ENCODE measurements around the gene PLA2G2E.

PLA2G2E gene, protein sequence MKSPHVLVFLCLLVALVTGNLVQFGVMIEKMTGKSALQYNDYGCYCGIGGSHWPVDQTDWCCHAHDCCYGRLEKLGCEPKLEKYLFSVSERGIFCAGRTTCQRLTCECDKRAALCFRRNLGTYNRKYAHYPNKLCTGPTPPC

DNA sequence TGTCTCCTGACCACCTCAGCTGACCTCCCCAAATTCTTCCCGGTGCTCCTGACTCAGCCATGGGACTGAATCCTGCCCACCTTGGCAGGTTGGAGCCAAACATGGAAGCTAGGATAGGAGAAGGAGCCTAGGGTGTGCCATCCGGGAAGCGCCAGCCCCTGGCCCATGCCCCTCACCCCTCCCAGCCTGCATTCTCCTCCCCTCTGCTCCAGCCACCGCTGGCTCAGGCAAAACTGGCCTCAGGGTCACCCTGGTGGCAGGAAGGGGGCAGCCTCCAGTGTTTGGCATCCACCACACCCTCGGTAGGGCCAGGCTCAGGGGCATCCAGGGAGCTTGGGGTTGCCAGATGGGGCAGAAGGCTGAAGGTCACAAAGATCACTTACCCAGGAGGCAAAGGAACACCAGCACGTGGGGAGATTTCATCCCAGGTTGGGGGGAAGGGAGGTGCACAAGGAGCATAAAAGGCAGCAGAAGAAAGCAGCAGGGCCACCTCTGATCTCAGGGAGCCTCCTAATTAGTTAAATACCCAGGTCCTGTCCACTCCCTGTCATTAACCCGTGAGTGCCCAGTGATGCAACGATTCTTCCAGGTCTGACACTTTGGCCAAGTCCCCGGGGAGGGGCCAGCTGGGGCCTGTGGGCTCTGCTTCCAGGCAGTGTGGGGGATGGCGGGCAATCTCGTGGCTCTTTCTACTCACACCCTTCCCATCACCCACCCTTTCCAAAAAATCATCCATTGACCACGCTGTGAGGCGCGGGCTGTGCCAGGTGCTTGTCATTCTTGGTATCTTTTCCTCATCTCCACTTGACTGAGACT is at the start of gene PLA2G2E:
Gene PLA2G2E (minus strand): TSS at position 481 of the 816 bp plus-strand sequence. CDS start 58 bp downstream, at position 423.
- Mint-ChIP-seq H3K36me3 (no peaks in the 10 kb centered on the region), H3K27me3 (peaks cover 7% of the 10 kb centered on the region), H3K4me1 (no peaks in the 10 kb centered on the region), H3K4me3 (no peak within 1 kb of the TSS), H3K27ac (no peak within 1 kb of the TSS), H3K9me3 (no peaks in the 10 kb centered on the region)
- ATAC-seq (ENCODE audit: low read depth) (no peak), DNase-seq (ENCODE audit: low spot score in 2 of 2) (no peak)

DNA sequence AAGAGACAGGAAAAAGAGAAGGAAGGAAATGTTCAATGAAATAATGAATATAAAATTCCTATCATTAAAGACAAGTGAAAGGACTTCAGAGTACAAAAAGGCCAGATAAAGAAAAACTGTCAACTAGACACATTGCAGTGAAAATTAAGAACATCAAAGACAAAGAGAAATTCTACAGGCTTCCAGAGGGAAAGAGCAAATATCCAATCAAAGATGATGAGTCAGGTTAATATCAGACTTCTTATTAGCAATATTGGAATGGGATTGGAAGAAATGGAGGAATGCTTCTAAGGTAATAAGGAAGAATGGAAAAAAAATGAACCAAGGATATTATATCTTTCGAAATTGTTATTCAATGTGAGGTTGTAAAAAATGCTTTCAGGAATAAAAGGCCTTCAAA is 48.2 kb upstream of the PLA2G2E start:
- no peaks in the 10 kb centered on the region for H3K36me3 Mint-ChIP-seq
- ATAC-seq (ENCODE audit: low read depth) (no peak), DNase-seq (ENCODE audit: low spot score in 2 of 2) (no peak)
- no peak overlapping the region for H3K4me3 Mint-ChIP-seq
- no peaks in the 10 kb centered on the region for H3K9me3 Mint-ChIP-seq
- peaks cover 12% of the 10 kb centered on the region for H3K27me3 Mint-ChIP-seq
- H3K27ac Mint-ChIP-seq = no peak overlapping the region
- H3K4me1 Mint-ChIP-seq = no peaks in the 10 kb centered on the region

DNA sequence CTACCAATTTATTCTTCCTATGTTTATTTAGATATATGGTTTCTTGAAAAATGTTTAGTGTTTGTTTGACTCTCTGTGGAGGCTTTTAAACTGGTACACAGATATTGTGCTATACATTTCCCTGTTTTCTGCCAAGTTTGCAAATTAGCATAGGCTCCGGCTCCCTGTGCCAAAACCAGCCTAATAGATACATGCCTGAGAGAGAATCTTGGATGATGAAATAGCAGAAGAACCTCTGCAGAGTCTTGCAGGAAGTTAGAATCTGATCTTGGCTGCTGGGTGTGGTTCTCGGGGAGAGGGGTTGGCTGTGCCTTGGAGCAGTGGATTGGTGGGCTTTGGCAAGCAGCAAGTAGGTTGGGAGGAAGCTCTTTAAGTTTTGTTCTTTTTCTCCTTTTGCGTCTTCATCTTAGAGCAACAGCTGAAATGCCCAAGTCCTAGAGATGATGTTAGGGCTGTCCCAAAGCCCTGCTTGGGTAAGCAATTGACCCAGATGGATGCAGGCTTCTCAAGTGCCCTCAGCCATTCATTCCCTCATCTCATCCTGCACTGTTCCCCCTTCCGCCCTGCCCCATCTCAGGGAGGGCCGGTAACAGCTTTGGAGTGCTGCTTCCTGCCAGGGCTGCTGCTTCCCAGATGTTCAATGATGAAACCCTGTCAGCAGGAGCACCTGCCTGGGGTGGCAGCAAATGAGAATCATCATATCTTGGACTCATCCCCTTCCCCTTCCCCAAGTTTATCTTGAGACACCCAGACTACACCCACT is 46.7 kb upstream of the PLA2G2E start:
- DNase-seq (ENCODE audit: low spot score in 2 of 2) = no peak
- H3K27me3 Mint-ChIP-seq = peaks cover 15% of the 10 kb centered on the region
- ATAC-seq (ENCODE audit: low read depth) = no peak
- no peak overlapping the region for H3K4me3 Mint-ChIP-seq
- H3K4me1 Mint-ChIP-seq = no peaks in the 10 kb centered on the region
- no peak overlapping the region for H3K27ac Mint-ChIP-seq
- no peaks in the 10 kb centered on the region for H3K9me3 Mint-ChIP-seq
- H3K36me3 Mint-ChIP-seq = no peaks in the 10 kb centered on the region

DNA sequence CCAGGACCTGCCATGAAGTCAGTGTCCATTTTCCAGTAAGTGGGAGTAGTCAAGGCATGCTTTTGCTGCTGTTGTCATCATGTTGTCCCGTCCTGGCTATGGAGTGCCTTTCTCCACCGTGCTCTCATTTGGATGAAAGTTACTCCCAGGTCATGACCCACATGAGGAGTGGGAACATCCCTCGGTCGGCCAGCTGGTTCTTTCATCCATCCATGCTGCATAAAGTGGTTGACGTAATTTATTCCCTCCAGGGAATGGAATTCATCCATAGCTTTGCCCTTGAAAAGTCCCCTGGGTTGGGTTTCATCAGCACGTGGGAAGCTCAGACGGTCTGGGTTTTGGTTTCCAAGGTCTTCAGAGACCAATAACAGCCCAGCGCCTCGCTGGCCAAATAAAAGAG is 44.4 kb upstream of the PLA2G2E start:
- H3K9me3 Mint-ChIP-seq = peaks cover 4% of the 10 kb centered on the region
- no peak overlapping the region for H3K27ac Mint-ChIP-seq
- ATAC-seq (ENCODE audit: low read depth) (no peak), DNase-seq (ENCODE audit: low spot score in 2 of 2) (no peak)
- peaks cover 2% of the 10 kb centered on the region for H3K36me3 Mint-ChIP-seq
- no peak overlapping the region for H3K4me3 Mint-ChIP-seq
- peaks cover 28% of the 10 kb centered on the region for H3K27me3 Mint-ChIP-seq
- no peaks in the 10 kb centered on the region for H3K4me1 Mint-ChIP-seq

DNA sequence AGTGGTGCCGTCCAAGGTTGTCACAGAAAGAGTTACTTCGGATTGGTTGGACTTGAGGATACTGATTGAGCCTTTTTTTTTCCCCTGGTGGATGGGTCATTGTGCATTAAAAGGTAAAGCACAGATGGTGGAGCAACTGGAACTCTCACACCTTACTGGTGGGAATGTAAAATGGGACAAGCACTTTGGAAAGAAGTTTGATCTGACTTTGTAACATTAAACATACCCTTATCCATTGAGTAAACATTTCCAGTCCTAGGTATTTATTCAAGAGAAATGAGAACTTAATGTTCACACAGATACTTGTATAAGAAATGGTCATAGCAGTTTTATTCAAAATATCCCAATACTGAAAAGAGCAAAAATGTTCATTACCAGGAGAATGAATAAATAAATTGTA is 41.1 kb upstream of the PLA2G2E start:
- peaks cover 32% of the 10 kb centered on the region for H3K27me3 Mint-ChIP-seq
- ATAC-seq (ENCODE audit: low read depth) (no peak), DNase-seq (ENCODE audit: low spot score in 2 of 2) (no peak)
- peaks cover 6% of the 10 kb centered on the region for H3K4me1 Mint-ChIP-seq
- peaks cover 5% of the 10 kb centered on the region for H3K9me3 Mint-ChIP-seq
- H3K4me3 Mint-ChIP-seq = no peak overlapping the region
- peaks cover 2% of the 10 kb centered on the region for H3K36me3 Mint-ChIP-seq
- H3K27ac Mint-ChIP-seq = no peak overlapping the region

DNA sequence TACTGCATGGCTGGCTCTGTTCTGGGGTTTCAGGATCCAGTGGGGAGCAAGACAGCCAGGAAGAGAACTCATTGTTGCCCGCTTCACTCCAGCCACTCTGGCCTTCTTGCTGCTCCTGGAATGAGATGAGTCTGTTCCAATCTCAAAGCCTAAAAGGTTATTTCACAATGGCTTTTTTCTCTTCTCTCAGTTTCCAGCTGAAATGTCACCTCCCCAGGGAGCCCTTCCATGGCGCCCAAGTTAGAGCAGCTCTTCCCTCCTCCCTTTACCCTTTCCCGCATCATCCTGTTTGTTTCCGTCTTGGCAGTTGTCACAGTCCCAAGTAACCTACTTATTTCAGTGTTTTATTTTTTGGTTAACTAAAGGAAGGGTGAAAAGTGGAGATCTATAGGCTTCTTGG is 40.2 kb upstream of the PLA2G2E start:
- DNase-seq (ENCODE audit: low spot score in 2 of 2) (no peak), ATAC-seq (ENCODE audit: low read depth) (no peak)
- Mint-ChIP-seq H3K9me3 (peaks cover 5% of the 10 kb centered on the region), H3K36me3 (peaks cover 2% of the 10 kb centered on the region), H3K27me3 (peaks cover 32% of the 10 kb centered on the region), H3K27ac (no peak overlapping the region), H3K4me1 (peaks cover 6% of the 10 kb centered on the region), H3K4me3 (no peak overlapping the region)

DNA sequence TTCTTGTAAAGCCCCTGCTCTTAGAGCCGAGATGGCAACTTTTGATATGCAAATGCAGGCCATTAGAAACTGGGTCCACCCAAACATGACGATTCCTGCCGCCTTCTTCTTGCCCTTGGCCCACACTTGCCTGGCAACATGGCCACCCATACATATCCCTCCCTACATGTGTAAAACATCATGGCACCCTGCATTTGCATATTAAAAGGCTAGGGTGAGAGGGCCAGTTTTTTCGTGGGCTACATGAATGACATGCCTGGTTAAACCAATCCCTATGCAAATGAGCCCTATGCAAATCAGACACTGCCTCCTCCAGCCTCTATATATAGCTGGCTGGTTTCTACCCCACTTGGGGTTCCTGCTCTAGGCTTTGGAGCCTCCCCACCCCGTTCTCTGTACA is 37.2 kb upstream of the PLA2G2E start:
- H3K36me3 Mint-ChIP-seq = peaks cover 2% of the 10 kb centered on the region
- H3K27ac Mint-ChIP-seq = no peak overlapping the region
- peak; percentile 70 for ATAC-seq (ENCODE audit: low read depth)
- peaks cover 6% of the 10 kb centered on the region for H3K4me1 Mint-ChIP-seq
- peaks cover 5% of the 10 kb centered on the region for H3K9me3 Mint-ChIP-seq
- no peak overlapping the region for H3K4me3 Mint-ChIP-seq
- DNase-seq (ENCODE audit: low spot score in 2 of 2) = no peak
- peaks cover 31% of the 10 kb centered on the region for H3K27me3 Mint-ChIP-seq

DNA sequence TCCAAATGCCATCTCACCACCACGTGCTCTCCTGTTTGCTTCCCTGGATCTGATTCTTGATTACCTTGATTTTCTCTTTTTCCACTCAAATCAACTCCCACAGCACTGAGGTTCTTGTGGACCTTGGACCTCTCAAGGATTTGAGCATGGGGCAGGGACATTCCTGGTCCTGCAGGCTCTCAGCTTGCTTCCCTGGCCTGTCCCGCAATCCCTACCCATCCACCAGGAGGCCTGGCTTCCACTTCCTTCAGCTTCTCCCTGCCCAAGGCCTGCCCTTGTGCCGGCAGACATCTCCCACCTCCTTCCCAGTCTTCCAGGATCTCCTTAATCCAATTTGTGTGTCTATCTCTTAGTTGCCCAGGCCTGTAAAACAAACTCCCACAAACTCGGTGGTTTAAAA is 34.4 kb upstream of the PLA2G2E start:
- H3K27me3 Mint-ChIP-seq = peaks cover 26% of the 10 kb centered on the region
- no peak overlapping the region for H3K27ac Mint-ChIP-seq
- ATAC-seq (ENCODE audit: low read depth) (no peak), DNase-seq (ENCODE audit: low spot score in 2 of 2) (no peak)
- no peak overlapping the region for H3K4me3 Mint-ChIP-seq
- H3K9me3 Mint-ChIP-seq = peaks cover 8% of the 10 kb centered on the region
- peaks cover 2% of the 10 kb centered on the region for H3K36me3 Mint-ChIP-seq
- H3K4me1 Mint-ChIP-seq = peaks cover 6% of the 10 kb centered on the region

DNA sequence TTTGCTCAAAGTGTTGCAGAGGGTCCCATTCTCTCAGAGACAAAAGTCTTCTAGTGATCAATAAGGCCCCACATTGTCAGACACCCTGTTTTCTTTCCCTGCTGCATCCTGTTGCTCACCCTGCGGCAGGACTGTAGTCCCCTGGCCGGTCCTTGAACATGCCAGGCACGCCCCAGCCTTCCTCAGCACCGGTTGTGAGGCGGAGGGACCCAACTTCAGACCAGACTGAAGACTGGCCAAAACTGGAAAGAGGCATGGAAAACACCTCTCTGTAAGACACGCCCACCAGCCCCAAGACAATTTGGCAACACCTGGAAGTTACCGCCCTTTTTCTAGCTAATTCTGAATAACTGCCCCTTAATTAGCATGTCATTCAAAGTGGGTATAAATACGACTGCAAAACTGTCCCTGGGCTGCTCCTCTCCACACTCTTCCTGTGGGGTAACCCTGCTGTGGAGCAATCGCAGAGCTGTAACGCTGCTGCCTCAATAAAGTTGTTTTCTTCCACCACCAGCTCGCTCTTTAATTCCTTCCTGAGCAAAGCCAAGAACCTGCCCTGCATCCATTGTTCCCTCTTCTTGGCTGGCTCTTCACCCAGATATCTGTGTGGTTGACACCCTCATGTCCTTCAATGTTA is 32.2 kb upstream of the PLA2G2E start:
- peaks cover 7% of the 10 kb centered on the region for H3K9me3 Mint-ChIP-seq
- peaks cover 2% of the 10 kb centered on the region for H3K36me3 Mint-ChIP-seq
- no peak for DNase-seq (ENCODE audit: low spot score in 2 of 2)

DNA sequence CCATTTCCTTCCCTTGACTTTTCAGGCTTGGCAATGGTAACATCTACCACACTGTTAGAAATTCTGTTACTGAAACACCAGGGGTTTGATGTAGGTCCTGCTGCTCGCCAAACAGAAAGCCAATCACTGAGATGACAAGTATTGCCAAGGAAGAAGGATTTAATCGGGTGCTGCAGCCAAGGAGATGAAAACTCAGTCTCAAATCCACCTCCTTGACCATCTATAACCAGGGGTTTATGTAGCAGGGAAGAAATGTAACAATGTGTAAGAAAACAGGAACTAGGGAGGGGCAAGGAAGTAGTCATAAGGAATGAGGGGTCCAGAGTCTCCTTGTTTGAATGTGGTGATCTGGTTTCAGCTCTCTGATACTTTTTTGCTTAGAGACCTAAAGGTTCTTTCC is 30.6 kb upstream of the PLA2G2E start:
- no peak for ATAC-seq (ENCODE audit: low read depth)

More for the DNA sequence above, 32.2 kb upstream of the PLA2G2E start:
- H3K4me3 Mint-ChIP-seq = no peak overlapping the region
- peaks cover 3% of the 10 kb centered on the region for H3K4me1 Mint-ChIP-seq
- peaks cover 18% of the 10 kb centered on the region for H3K27me3 Mint-ChIP-seq
- ATAC-seq (ENCODE audit: low read depth) = no peak
- H3K27ac Mint-ChIP-seq = no peak overlapping the region

DNA sequence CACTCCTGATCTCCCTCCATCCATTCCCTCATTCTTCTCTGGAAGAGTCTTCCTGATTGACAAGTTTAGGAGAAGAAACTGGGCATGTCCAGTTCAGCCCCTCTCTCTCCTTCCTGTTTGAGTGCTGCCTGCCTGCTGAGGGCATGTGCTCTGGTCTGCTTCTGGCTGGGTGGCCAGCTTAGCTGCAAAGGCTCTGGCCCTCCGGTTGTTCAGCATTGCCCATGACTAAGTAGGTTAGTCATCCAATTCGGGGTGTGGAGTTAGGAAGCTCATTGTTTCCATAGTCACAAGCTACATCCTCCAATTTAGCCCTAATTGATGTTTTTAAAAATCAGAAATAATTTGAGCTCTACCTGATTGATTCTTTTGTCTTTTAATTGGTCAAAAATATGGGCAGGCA is 25.6 kb upstream of the PLA2G2E start:
- no peaks in the 10 kb centered on the region for H3K36me3 Mint-ChIP-seq
- H3K27ac Mint-ChIP-seq = no peak overlapping the region
- H3K27me3 Mint-ChIP-seq = peaks cover 18% of the 10 kb centered on the region
- ATAC-seq (ENCODE audit: low read depth) = no peak
- peaks cover 2% of the 10 kb centered on the region for H3K9me3 Mint-ChIP-seq
- DNase-seq (ENCODE audit: low spot score in 2 of 2) = no peak
- no peak overlapping the region for H3K4me3 Mint-ChIP-seq
- no peaks in the 10 kb centered on the region for H3K4me1 Mint-ChIP-seq

More for the DNA sequence above, 30.6 kb upstream of the PLA2G2E start:
- peaks cover 20% of the 10 kb centered on the region for H3K27me3 Mint-ChIP-seq
- H3K4me1 Mint-ChIP-seq = no peaks in the 10 kb centered on the region
- H3K9me3 Mint-ChIP-seq = peaks cover 7% of the 10 kb centered on the region
- no peak for DNase-seq (ENCODE audit: low spot score in 2 of 2)
- H3K36me3 Mint-ChIP-seq = peaks cover 2% of the 10 kb centered on the region
- no peak overlapping the region for H3K27ac Mint-ChIP-seq
- no peak overlapping the region for H3K4me3 Mint-ChIP-seq

DNA sequence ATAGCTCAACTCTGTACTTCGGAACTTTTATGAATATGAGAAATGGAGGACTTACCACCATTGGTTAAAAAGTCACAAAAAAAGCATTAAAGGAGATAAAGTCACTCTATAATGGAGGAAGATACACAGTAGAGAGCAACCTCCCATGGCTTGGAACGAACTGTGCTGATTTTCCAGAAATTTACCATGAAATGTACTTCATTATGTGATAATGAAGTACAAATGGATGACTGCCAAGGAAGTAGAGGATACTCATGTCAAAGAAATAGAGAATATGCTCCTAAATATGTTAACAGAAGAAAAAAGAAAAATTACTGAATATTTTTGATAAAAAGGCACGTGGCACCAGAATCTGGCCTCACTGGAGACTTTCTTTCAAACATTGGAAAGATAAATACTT is 23.6 kb upstream of the PLA2G2E start:
- H3K27me3 Mint-ChIP-seq = peaks cover 17% of the 10 kb centered on the region
- no peaks in the 10 kb centered on the region for H3K36me3 Mint-ChIP-seq
- no peak overlapping the region for H3K4me3 Mint-ChIP-seq
- H3K27ac Mint-ChIP-seq = no peak overlapping the region
- ATAC-seq (ENCODE audit: low read depth) = no peak
- no peaks in the 10 kb centered on the region for H3K4me1 Mint-ChIP-seq
- peaks cover 1% of the 10 kb centered on the region for H3K9me3 Mint-ChIP-seq
- DNase-seq (ENCODE audit: low spot score in 2 of 2) = no peak

DNA sequence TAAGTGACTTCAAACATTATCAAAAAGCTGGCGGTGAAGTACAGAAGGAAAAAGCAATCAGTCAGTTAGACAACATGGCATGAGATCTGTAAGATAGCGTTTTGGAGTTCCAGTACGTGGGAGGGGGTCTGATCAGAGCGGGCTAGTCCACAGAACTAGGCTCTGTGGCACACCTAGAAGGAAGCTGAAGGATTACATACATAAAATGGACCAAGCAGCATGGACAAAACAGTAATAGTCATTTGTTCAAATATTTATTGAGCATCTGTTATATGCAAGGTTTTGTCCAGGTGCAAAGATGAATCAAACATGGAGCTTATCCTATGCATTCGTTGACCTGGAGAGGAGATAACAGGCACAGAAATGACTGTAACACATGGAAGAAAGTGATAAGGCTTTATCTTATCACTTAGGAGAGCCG is 22.9 kb upstream of the PLA2G2E start:
- no peaks in the 10 kb centered on the region for H3K36me3 Mint-ChIP-seq
- ATAC-seq (ENCODE audit: low read depth) = no peak
- H3K27ac Mint-ChIP-seq = no peak overlapping the region

DNA sequence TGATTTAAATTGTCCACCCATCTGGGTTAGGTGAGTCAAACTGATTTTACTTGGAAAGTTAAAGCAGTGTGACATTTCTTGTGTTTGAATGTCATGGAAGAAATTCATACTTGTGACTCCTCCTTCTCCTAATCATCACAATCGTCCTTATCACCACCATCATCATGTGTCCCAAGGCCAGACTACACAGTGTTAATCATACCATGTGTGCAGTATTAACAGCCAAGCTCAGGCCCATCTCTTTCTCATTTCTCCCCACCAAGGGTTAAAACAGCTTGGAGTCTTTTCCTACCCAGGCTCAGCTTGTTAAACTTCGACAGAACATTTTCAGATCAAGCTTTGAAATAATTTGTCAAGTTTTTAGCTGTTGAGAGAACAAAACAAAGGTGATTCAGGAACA is 22.5 kb upstream of the PLA2G2E start:
- ATAC-seq (ENCODE audit: low read depth) (no peak), DNase-seq (ENCODE audit: low spot score in 2 of 2) (no peak)
- Mint-ChIP-seq H3K27ac (no peak overlapping the region), H3K36me3 (no peaks in the 10 kb centered on the region), H3K4me1 (no peaks in the 10 kb centered on the region), H3K27me3 (peaks cover 17% of the 10 kb centered on the region), H3K9me3 (peaks cover 1% of the 10 kb centered on the region), H3K4me3 (no peak overlapping the region)

More for the DNA sequence above, 22.9 kb upstream of the PLA2G2E start:
- H3K27me3 Mint-ChIP-seq = peaks cover 17% of the 10 kb centered on the region
- H3K4me1 Mint-ChIP-seq = no peaks in the 10 kb centered on the region
- H3K9me3 Mint-ChIP-seq = peaks cover 1% of the 10 kb centered on the region
- no peak for DNase-seq (ENCODE audit: low spot score in 2 of 2)
- H3K4me3 Mint-ChIP-seq = no peak overlapping the region
